Central memory CD4-positive, alpha-beta T cell (primary cell): ENCODE results near the gene NUFIP2.
A peak's percentile ranks its signal among the peaks of the same experiment; 100 is the strongest.
"Not testable (repeated sequence)": the region's sequence is repeated elsewhere in the genome, so short reads cannot be mapped to it uniquely, and the experiment has no call there.

Experiments
- DNase-seq: peaks from one replicate; pipeline ENCODE4 v3.0.0; 2022

Gene NUFIP2

GRCh38 chr17:29238133-29238850 is 55.7 kb downstream of the NUFIP2 start:
- DNase-seq: no peak

GRCh38 chr17:29237476-29238132 is 56.3 kb downstream of the NUFIP2 start:
- DNase-seq: no peak

DNA sequence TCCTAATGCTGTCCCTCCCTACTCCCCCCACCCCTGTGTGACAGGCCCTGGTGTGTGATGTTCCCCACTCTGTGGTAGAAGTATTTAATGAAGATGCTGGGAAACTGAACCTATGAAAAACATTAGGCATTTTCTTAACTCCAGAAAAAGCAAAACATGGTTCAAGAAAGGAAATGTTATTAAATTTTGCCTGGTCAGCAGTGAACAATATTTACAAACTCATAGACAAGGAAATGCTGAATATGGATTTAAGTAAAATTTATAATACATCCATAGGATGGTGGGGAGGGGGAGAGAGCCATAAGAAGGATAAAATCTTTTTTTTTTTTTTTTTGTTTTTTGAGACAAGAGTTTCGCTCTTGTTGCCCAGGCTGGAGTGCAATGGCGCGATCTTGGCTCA is 58.0 kb downstream of the NUFIP2 start:
- no peak for DNase-seq

GRCh38 chr17:29234972-29235371 is 59.0 kb downstream of the NUFIP2 start:
- DNase-seq: not testable (repeated sequence)

DNA sequence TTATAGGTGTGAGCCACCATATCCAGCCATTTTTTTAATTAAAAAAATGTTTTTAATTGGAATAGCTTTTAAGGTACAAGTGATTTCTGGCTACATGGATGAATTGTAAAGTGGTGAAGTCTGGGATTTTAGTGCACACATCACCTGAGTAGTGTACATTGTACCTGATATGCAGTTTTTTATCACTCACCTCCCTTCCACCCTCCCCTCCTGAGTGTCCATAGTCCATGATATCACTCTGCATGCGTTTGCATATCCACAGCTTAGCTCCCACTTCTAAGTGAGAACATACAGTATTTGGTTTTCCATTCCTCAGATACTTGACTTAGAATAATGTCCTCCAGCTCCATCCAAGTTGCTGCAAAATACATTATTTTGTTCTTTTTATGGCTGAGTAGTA is 60.6 kb downstream of the NUFIP2 start:
- no peak for DNase-seq

GRCh38 chr17:29225396-29225795 is 68.6 kb downstream of the NUFIP2 start:
- no peak for DNase-seq

- DNase-seq: not testable (repeated sequence)
Measured at GRCh38 chr17:29221338-29221737, 72.6 kb downstream of the NUFIP2 start.

DNA sequence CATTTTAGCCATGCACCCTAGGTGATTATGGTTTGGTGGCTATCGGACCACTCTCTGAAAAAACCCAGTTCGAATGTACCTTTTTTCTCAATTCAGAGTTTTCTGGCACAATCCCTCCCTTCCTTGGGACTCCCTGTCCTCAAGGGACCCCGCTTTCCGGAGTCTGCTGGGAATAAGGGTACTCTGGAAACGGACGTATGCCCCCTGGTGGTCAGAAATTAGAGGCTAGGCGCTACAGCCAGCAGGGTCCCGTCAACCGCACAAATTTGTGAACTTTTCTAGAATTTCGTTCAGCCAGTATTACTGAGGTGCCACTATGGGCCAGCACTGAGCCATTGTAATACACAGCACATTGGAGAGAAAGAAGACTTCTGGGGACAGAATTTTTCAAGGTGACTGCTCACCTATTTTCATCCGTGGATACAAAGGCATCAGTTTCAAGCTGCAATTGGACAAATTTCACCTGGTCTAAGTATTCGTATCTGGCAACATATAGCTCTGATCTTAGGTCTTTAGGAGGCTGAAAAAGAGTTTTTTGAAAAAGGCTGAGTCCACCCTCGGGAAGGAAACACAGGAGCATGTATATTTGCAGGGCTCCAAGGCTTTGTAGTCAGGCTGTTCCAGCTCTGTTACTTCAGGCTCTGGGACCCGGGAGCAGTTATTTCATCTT is 74.4 kb downstream of the NUFIP2 start:
- peak; percentile 58 for DNase-seq

GRCh38 chr17:29216856-29217255 is 77.1 kb downstream of the NUFIP2 start:
- DNase-seq: no peak

DNA sequence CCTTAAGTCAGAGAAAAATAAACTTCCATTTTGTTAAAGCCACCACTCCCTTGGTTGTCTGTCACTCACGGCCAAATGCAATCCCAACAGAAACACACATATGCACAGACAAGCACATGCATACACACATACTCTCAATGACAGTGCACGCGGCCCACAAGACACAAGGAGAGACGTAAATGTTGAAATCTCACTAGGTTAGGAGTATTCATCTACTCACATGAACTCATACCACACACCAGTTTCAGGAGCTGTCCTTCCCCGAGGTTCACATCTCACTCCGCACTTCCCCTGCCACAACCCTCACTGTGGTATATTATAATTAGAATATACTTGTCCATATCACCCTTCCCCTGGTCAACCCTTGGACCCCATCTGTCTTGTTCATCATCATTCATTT is 77.8 kb downstream of the NUFIP2 start:
- DNase-seq: no peak

DNA sequence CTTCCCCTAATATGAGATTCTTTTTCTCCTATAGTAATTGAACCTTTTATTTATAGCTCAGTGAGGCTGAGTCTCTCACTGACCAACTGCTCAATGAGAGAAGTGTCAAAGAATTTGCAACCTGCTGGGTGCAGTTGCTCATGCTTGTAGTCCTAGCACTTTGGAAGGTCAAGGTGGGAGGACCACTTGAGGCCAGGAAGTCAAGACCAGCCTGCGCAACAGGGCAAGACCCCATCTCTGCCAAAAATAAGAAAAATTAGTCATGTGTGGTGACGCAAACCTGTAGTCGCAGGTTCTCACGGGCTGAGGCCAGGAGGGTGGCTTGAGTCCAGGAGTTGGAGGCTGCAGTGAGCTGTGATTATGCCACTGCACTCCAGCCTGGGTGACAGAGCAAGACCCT is 78.2 kb downstream of the NUFIP2 start:
- DNase-seq: no peak

DNA sequence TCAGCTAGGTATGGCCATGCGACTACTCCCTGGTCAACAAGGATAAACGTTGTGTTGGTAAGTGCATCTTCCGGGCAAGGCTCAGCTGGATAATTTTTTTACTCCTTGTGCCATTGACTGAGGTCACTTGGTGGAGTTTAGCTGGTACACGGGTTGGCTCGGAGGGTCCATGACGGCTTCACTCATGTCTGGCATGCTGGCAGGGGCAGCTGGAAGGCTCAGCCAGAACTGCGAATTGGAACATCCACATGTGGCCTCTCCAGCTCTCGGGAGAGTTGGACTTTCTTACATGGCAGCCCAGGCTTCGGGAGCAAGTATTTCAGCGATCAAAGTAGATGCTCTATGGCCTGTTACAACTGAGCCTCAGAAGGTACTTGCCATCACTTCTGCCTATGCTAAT is 78.8 kb downstream of the NUFIP2 start:
- DNase-seq: no peak

DNA sequence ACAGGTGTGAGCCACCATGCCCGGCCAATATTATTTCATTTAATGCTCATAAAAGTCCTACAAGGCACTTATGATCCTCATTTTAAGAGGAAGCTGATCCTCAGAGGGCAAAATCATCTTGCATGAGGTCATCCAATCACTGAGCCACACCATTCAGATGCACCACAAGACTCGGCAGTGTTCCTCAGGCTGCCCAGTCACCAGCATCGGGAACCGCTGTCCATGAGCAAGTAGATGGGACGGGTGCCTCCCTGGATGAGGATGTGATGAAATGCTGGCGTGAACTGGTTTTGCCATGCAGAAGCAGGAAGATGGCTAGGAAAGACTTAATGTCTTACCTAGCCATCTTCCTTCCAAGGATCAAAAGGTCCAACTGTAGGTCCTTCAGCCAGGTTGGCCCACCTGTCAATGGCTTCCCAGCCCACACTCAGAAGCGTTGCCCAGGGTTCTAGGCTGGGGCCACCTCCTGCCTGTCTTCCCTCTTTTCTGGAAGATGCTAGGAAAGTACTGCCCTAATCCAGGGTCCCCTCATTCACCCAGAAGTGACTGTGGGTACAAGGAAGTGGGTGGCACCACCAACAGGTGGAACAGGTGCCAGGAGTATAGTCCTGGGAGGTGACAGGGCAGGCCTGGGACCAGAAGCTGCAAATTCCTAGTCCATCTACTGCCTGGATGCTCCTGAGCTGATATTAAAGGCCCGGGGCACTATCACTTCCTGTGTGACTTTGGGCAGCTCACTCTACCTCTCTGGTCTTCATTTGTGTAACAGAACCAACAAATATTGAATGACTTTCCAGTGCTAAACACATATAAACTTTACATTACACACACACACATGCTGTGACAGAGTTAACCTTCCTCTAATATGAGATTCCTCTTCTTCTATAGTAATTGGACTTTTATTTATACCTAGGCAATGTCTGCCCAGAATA is 79.5 kb downstream of the NUFIP2 start:
- no peak for DNase-seq

GRCh38 chr17:29212681-29213121 is 81.2 kb downstream of the NUFIP2 start:
- DNase-seq: no peak

DNA sequence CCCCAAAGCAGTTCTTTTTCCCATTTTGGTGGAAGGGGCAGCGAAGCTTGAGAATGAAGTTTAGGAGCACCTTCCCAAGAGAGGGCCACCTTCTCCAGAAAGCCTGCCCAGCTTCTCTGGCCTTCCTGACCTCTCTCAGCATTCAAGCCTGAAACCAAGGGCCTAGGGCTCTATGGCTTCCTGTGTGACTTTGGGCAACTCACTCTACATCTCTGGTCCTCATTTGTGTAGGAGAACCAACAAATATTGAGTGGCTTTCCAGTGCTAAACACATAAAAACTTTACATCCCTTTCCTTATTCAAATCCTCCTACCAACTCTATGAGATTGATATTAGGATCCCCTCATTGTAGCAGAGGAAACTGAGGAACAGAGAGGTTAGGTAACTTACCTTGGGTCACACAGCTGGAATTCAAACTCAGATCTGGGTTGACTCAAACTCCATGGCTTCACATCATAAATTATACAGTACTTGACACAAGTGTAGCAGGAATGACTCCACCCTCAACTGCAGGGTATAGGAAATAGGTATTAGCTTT is 81.8 kb downstream of the NUFIP2 start:
- DNase-seq: no peak

GRCh38 chr17:29210879-29211278 is 83.1 kb downstream of the NUFIP2 start:
- DNase-seq: no peak

GRCh38 chr17:29209073-29209472 is 84.9 kb downstream of the NUFIP2 start:
- DNase-seq: no peak

GRCh38 chr17:29207975-29208374 is 86.0 kb downstream of the NUFIP2 start:
- no peak for DNase-seq
